HG03460 (cell line): ENCODE data around the gene PATJ.

Experiments used
- ATAC-seq: cut with Tn5 transposase; IDR thresholded peaks from one replicate; pipeline ENCODE4 v1.9.1; 2021; ENCODE audit not compliant: unreplicated experiment

PATJ gene

DNA sequence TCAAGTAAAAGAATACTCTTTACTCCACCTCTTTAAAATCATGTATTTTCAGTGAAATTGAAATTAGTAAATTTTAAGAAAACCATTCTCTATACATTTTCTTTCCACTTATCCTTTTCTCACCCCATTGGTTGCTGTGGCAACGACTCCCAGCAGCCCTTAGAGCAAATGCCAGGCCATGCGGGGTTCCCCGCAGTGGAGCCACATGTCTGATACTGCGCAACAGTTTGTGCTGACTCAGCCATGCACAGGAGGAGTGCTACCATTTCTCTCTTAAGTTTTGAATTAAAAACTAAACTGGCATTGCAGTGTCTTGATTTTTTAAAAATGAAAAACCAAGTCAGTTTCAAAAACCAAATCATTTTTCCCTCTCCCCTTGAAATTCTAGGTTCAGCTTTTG lies 238.3 kb downstream of the PATJ start:
- ATAC-seq: no peak

- ATAC-seq: no peak
These were observed 239.8 kb downstream of the PATJ start for GRCh38 chr1:61981870-61982660.

DNA sequence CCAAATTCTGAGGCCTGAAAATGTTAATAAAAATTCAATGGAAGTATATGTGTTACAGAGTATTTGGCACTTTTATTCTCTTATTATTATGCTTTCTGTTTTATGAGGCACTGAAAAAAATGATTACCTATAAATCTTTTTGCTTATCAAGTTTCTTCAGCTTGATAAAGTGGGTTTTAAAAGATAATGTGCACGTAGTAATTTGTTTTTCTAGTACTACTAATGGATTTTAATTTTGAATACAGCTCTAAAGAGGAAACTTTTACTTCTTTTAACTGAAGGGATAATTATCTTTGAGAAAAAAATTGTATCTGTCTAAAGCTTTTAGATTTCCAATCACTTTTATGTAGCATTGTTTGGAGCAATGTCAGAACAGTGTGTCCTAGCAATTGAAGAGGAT lies 241.0 kb downstream of the PATJ start:
- no peak for ATAC-seq

DNA sequence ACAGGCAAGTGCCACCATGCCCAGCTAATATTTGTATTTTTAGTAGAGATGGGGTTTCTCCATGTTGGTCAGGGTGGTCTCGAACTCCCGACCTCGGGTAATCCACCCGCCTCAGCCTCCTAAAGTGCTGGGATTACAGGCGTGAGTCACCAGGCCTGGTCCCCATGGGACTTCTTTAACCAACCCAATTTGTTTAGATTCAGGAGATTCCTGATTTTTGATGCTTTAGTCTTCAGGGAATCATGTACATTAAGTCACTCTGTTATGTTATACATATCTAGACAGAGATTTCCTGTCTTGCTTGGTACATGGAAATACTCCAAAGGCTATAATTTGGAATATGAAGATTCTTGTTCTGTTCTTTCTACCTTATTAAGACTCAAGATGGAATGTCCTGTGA lies 250.0 kb downstream of the PATJ start:
- ATAC-seq: no peak

GRCh38 chr1:61993331-61993961 lies 251.2 kb downstream of the PATJ start:
- ATAC-seq: no peak

- no peak for ATAC-seq
These were observed 253.4 kb downstream of the PATJ start for GRCh38 chr1:61995641-61996040.

GRCh38 chr1:61997123-61997522 lies 254.8 kb downstream of the PATJ start:
- ATAC-seq: no peak

DNA sequence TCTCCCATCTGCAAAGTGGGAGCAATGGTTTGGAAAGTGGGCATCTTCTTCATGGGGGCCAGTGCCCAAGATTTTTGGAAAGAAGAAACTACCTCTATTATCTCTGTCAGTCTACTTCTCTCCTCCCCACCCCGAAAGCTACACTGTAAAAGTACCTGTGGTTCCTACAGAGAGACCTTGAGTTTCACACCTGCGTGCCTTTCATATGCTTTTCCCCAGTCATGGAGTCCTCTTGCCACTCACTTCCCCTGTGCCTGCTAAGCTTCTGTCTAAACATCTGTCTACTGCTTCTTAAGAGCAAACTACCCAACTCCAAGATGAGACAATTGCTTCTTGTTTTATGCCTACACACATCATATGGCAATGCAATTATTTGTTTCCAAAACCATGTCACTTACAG lies 261.5 kb downstream of the PATJ start:
- no peak for ATAC-seq

DNA sequence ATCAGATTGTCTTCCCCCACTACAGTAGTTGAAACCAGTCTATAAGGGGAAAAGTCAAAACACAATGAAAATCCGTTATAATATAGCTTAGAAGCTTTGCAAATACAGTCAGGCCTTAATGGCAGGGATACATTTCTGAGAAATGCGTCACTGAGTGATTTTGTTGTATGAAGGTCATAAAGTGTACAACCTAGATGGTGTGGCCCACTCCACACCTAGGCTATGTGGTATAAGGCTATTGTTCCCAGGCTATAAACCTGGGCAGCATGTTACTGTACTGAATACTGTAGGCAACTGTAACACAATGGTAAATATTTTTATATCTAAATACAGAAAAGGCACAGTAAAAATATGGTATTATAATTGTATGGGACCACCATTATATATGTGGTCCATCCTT lies 264.4 kb downstream of the PATJ start:
- no peak for ATAC-seq

GRCh38 chr1:62011006-62011405 lies 268.7 kb downstream of the PATJ start:
- no peak for ATAC-seq

GRCh38 chr1:62012095-62012494 lies 269.8 kb downstream of the PATJ start:
- ATAC-seq: no peak

DNA sequence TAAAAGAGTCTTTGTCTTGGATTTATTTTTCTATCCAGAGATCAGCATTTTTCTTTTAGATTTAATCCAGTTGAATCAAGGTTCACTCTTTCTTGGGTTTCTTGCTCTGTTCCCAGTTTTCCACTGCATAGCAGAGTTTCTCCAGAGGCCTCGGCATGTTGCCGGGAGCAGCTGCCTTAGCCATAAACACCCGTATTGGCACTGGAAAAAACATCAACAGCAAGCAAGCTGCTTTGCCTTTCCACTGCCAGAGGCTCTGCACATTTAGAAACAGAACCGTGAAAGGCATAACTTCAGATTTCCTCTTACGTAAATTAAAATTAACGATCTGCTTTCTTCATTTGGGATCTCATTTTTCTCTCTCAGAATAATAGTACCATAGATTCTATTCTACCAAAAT lies 270.6 kb downstream of the PATJ start:
- no peak for ATAC-seq

DNA sequence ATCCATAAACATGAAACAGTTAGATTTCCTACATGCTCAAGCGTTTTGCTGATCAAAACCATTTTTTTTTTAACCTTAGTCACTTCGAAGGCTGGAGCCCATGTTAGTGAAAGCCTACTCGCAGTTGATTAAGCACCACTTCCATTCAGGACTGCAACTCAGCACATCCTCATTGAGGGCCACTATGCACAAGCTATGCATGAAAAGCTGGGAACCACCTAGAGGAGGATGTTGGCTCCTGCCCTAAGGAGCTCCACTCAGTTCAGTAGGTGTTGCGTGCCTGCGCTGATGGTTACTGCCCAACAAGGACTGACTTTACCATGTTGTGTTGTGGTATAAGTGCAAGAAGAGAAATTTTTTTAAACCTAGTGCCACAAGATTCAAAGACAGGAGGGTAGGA lies 271.0 kb downstream of the PATJ start:
- ATAC-seq: no peak

DNA sequence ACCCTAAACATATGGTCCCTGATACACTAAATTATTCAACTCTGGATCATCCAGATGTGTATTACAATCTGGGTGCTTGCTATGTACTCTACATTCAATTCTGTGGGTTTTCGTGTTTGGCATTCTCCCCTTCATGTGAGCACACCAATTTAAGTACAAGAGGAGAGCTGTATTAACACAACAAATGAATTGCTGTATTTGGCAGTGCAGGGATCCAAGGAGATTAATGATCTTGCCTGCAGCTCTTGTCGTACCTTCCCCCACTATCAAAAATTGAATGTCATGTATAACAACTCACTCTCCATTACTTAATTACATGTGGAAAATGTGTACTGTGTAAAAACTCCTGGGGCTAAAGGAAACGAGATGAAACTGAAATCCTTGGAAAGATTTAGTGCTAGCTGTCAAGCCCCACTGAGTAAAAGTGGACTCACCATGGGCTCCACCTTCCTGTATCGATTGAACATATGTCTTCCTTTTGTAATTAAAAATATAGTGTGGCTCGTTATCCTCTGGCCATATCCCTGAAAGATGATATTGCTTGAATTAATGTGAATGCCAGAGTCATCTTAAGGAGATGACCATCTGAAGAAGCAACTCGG lies 280.2 kb downstream of the PATJ start:
- no peak for ATAC-seq

DNA sequence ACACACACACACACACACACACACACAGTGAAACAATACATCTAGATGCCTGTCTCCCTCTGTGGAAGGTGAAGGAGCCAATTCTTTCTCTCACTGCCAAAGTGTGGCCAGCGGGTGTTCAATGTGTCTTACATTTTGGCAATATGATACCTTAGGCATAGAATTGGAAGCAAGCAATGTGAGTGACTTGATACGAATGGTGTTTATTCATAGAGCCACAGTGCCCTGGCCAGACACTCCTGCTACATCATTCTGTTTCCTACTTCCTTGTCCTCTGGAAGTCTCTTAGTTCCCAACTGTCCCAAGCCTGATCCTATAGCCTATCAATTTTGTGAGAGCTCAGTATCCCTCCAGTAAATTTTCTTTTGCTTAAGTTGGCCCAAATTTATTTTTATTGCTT lies 282.4 kb downstream of the PATJ start:
- no peak for ATAC-seq

- no peak for ATAC-seq
These were observed 282.9 kb downstream of the PATJ start for GRCh38 chr1:62025154-62025553.

DNA sequence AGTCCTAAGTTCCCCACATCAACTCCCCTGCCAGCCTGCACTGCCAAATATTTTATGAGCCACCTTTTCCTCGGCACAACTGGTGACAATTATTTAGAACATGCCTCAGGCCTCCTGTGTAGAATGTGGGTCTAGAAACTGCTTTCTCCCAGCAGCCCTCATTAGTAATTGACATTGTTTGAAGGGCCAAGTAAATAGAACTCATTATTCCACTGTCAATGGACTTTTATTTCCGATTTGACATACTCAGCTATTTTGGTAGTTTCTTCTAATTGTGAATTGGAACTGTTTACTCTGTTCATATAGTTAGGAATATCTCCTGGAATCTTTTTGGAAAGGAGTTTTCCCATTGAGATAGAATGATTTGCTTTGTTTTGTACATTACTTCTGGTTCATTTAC lies 283.6 kb downstream of the PATJ start:
- ATAC-seq: no peak

GRCh38 chr1:62029704-62030103 lies 287.4 kb downstream of the PATJ start:
- no peak for ATAC-seq

GRCh38 chr1:62034790-62035189 lies 292.5 kb downstream of the PATJ start:
- ATAC-seq: no peak

- ATAC-seq: no peak
These were observed 295.0 kb downstream of the PATJ start for GRCh38 chr1:62037274-62037673.

DNA sequence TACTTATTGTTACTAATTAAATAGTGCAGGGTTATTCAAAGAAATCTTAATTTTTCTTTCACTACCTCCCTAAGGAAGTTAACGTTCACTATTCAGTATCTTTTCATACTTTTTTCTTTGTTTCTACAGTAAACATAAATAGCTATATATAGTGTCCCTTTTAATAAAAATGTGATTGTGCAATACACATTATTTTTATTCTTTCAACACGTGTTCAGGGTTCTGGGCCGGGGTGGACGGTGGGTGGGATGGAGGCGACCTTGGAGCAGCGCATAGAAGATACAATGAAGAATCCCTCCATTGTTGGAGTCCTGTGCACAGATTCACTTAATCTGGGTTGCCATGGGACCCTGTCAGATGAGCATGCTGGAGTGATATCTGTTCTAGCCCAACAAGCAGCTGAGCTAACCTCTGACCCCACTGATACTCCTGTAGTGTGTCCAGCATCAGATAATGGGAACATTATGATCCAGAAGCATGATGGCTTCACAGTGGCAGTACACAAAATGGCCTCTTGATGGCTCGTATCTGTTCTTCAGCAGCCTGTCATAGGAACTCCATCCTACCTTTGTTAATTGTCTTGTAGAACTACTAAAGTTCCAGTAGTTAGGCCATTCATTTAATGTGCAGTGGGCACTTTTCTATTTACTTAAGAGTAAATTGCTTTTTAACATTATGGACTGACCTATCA lies 296.5 kb downstream of the PATJ start:
- ATAC-seq: no peak

DNA sequence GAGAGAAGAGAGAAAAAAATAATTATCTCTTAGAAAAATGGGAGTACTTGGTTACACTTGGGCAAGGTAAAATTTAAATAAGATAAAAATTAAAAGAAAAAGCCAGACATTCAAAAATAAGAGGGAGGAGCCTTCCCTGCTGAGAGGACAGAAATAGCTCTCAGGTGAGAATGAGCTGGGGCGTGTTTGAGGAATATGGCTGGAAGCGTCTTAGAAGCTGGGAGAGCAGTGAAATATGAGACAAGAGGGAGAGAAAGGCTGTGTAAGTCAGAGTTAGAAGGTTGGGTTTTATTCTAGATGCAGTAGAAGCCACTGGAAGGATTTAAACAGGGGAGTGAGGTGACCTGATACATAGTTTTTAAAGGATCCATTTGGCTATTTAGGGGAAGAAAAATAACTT lies 298.2 kb downstream of the PATJ start:
- no peak for ATAC-seq
